ENCODE data around the gene EOLA1. TPM values are rescaled to one million over a fixed set of nuclear protein-coding genes. Genes with fewer than 3 reads are reported as not detected.
"Not testable (repeated sequence)": the region's sequence is repeated elsewhere in the genome, so short reads cannot be mapped to it uniquely, and the experiment has no call there.

EOLA1 gene
- total RNA-seq, 4 donors from 2014 or later, result 11.9 to 33.6 (median 17.8) TPM

DNA sequence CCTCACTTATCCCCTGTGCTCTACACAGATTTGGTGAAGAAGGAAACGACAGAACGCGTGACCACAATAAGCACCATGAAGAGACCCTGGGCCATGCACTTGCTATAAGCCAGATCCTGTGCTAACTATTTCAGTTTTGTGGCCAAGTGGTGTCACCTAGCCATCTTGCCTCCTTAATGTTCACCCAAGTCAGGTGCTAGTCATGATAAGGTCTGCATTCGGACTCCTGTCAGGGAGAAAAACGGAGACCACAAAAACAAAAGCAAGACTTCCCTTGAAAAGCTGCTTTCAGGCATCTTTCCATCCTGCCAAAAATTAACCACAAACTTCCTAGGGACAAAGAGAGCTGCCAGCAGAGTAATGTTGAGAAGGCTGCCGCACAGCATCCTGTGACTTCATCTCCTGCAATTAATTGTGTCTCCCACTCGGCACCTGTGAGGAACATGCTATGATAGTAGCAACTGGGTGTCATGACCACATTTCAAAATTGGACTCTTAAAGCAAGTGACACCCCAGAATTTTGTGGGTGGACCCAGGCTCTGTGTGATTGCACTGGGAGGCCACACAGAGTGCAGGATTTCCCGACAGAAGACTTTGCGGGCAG is 26.9 kb upstream of the EOLA1 start:
- Histone ChIP-seq H3K9me3 (no peaks in the 10 kb centered on the region), H3K27ac (replicated peaks in 1 of 4) (no peak overlapping the region), H3K36me3 (no peaks in the 10 kb centered on the region), H3K4me1 (no peaks in the 10 kb centered on the region), H3K27me3 (peaks cover 0 to 3% (median 0%) of the 10 kb centered on the region in 4 donors), H3K4me3 (no peak overlapping the region)
- no peak for DNase-seq (ENCODE audit: extremely low spot score)
- TF ChIP-seq CTCF (IDR thresholded peaks at IDR 0.05), result no peak
- TF ChIP-seq POLR2A (IDR thresholded peaks at IDR 0.05; ENCODE audit: low read depth), result no peak
- no peak for TF ChIP-seq POLR2AphosphoS5 (IDR thresholded peaks at IDR 0.05)
- no peak for TF ChIP-seq EP300 (IDR thresholded peaks at IDR 0.05)
- WGBS, result 76% methylated on average over 9 of the region's 9 CpGs
- intact Hi-C loops (cut with DNase I), result no loop called here

GRCh38 chrX:149515954-149516602 is 24.7 kb upstream of the EOLA1 start:
- H3K4me3 ChIP-seq, result no peak overlapping the region
- DNase-seq (ENCODE audit: extremely low spot score), result no peak
- no peaks in the 10 kb centered on the region for H3K4me1 ChIP-seq
- no peaks in the 10 kb centered on the region for H3K9me3 ChIP-seq
- WGBS, result 81% methylated on average over 4 of the region's 4 CpGs
- H3K36me3 ChIP-seq, result no peaks in the 10 kb centered on the region
- TF ChIP-seq POLR2A (IDR thresholded peaks at IDR 0.05; ENCODE audit: low read depth) (no peak), POLR2AphosphoS5 (IDR thresholded peaks at IDR 0.05) (no peak), CTCF (IDR thresholded peaks at IDR 0.05) (no peak)
- peaks cover 0 to 3% (median 0%) of the 10 kb centered on the region in 4 donors for H3K27me3 ChIP-seq
- H3K27ac ChIP-seq (replicated peaks in 1 of 4), result no peak overlapping the region
- intact Hi-C loops (cut with DNase I), result no loop called here

GRCh38 chrX:149516604-149517003 is 24.2 kb upstream of the EOLA1 start:
- no peak for DNase-seq (ENCODE audit: extremely low spot score)
- H3K36me3 ChIP-seq, result no peaks in the 10 kb centered on the region
- no peak overlapping the region for H3K27ac ChIP-seq (replicated peaks in 1 of 4)
- TF ChIP-seq CTCF (IDR thresholded peaks at IDR 0.05), result no peak
- no peak for TF ChIP-seq EP300 (IDR thresholded peaks at IDR 0.05)
- no peak overlapping the region for H3K4me3 ChIP-seq
- intact Hi-C loops (cut with DNase I), result no loop called here
- no peaks in the 10 kb centered on the region for H3K9me3 ChIP-seq
- peaks cover 0 to 3% (median 0%) of the 10 kb centered on the region in 4 donors for H3K27me3 ChIP-seq
- 83% methylated on average over 2 of the region's 2 CpGs for WGBS
- H3K4me1 ChIP-seq, result no peaks in the 10 kb centered on the region

- Histone ChIP-seq H3K27me3 (peaks cover 0 to 3% (median 0%) of the 10 kb centered on the region in 4 donors), H3K4me1 (no peaks in the 10 kb centered on the region), H3K27ac (replicated peaks in 1 of 4) (no peak overlapping the region), H3K36me3 (no peaks in the 10 kb centered on the region), H3K9me3 (no peaks in the 10 kb centered on the region), H3K4me3 (no peak overlapping the region)
- DNase-seq (ENCODE audit: extremely low spot score), result no peak
- 64% methylated on average over 1 of the region's 1 CpG for WGBS
- TF ChIP-seq POLR2AphosphoS5 (IDR thresholded peaks at IDR 0.05) (no peak), CTCF (IDR thresholded peaks at IDR 0.05) (no peak)
- intact Hi-C loops (cut with DNase I), result no loop called here
These were observed 23.5 kb upstream of the EOLA1 start for GRCh38 chrX:149517308-149517707.

GRCh38 chrX:149518236-149518635 is 22.6 kb upstream of the EOLA1 start:
- Histone ChIP-seq H3K36me3 (no peaks in the 10 kb centered on the region), H3K4me1 (no peaks in the 10 kb centered on the region), H3K27me3 (peaks cover 0 to 3% (median 0%) of the 10 kb centered on the region in 4 donors), H3K4me3 (no peak overlapping the region), H3K27ac (replicated peaks in 1 of 4) (no peak overlapping the region), H3K9me3 (no peaks in the 10 kb centered on the region)
- WGBS, result 79% methylated on average over 7 of the region's 7 CpGs
- TF ChIP-seq EP300 (IDR thresholded peaks at IDR 0.05) (no peak), POLR2AphosphoS5 (IDR thresholded peaks at IDR 0.05) (no peak), CTCF (IDR thresholded peaks at IDR 0.05) (no peak), POLR2A (IDR thresholded peaks at IDR 0.05; ENCODE audit: low read depth) (no peak)
- DNase-seq (ENCODE audit: extremely low spot score), result no peak
- intact Hi-C loops (cut with DNase I), result no loop called here

GRCh38 chrX:149520636-149521277 is 20.1 kb upstream of the EOLA1 start:
- H3K9me3 ChIP-seq; DNase-seq (ENCODE audit: extremely low spot score); H3K4me1 ChIP-seq; H3K36me3 ChIP-seq; H3K27me3 ChIP-seq; H3K4me3 ChIP-seq; H3K27ac ChIP-seq (replicated peaks in 1 of 4); intact Hi-C loops (cut with DNase I): not testable (repeated sequence)
- WGBS, result 59% methylated on average over 3 of the region's 3 CpGs
